ENCODE results near the gene NPBWR2. TPM values are rescaled to one million over a fixed set of nuclear protein-coding genes. Genes with fewer than 3 reads are reported as not detected.

NPBWR2 gene
- total RNA-seq, 1 donor from 2014 or later: not detected

DNA sequence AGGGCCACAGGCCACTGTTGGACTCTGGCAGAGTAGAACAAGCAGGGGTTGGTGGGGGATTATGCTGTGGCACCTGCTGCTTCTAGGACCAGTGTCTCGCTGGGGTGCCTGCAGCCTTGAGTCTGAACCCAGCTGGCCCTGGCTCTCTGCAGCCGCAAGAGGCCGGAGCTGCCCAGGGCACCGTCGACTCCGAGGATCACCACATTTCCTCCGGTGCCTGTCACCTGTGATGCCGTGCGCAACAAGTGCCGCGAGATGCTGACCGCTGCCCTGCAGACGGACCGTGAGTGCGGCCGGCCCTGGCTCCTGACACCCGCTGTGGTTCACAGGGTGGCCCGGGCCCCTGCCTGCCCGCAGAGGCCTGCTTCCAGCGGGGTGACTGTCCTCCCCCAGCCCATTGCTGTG is 38.2 kb downstream of the NPBWR2 start:
- no peak for DNase-seq (ENCODE audit: low spot score, unreplicated experiment)
- H3K9me3 Mint-ChIP-seq (ENCODE audit: low read depth): no peaks in the 10 kb centered on the region
- no peak overlapping the region for H3K4me3 Mint-ChIP-seq (ENCODE audit: low read depth)
- H3K4me1 Mint-ChIP-seq (ENCODE audit: low read depth): peaks cover 3% of the 10 kb centered on the region
- no peak overlapping the region for H3K27ac Mint-ChIP-seq
- H3K27me3 Mint-ChIP-seq: no peaks in the 10 kb centered on the region
- no peaks in the 10 kb centered on the region for H3K36me3 Mint-ChIP-seq (ENCODE audit: insufficient read depth)
- TF ChIP-seq, protein P1, sequence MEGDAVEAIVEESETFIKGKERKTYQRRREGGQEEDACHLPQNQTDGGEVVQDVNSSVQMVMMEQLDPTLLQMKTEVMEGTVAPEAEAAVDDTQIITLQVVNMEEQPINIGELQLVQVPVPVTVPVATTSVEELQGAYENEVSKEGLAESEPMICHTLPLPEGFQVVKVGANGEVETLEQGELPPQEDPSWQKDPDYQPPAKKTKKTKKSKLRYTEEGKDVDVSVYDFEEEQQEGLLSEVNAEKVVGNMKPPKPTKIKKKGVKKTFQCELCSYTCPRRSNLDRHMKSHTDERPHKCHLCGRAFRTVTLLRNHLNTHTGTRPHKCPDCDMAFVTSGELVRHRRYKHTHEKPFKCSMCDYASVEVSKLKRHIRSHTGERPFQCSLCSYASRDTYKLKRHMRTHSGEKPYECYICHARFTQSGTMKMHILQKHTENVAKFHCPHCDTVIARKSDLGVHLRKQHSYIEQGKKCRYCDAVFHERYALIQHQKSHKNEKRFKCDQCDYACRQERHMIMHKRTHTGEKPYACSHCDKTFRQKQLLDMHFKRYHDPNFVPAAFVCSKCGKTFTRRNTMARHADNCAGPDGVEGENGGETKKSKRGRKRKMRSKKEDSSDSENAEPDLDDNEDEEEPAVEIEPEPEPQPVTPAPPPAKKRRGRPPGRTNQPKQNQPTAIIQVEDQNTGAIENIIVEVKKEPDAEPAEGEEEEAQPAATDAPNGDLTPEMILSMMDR (IDR thresholded peaks at IDR 0.05; ENCODE audit: unreplicated experiment): no peak

DNA sequence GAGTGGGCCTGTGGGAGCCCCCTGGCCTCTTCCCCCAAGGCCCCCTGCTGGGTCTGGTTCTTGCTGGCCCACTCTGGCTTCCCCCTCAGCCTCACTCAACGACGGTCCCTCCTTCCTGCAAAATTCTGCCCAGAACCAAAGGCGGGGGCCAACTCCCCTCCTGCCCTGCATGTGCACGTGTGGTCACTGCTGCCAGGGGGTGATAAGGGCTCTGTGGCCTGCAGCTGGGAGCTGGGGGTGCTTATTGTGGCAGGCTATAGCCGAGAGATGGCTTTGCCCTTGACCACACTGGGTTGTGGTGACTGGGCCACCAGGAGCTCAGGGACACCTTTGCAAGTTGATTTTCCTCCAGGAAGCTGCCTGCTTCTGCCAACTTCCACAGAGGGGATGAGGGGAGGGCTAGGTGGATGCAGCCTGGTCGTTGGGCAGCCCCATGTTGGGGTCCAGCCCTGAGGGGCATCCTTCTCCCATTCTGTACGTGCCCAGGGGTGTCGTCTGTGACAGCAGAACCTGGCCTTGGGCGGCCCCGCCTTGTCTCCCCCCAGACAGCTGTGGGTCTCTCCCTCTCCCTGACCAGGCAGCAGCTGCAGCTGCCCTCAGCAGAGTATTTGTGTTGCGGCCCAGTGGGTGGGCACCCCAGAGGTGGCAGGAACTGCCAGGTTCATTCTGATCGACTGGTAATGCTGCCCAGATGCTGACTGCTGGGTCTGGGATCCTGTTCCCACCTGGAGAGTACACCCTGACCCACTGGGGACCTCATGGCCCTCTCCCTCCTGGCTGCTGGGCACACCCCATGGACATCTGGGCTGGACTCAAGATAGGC is 38.8 kb downstream of the NPBWR2 start:
- Mint-ChIP-seq H3K9me3 (ENCODE audit: low read depth) (no peaks in the 10 kb centered on the region), H3K4me1 (ENCODE audit: low read depth) (peaks cover 9% of the 10 kb centered on the region), H3K4me3 (ENCODE audit: low read depth) (no peak overlapping the region), H3K27me3 (no peaks in the 10 kb centered on the region), H3K27ac (no peak overlapping the region), H3K36me3 (ENCODE audit: insufficient read depth) (no peaks in the 10 kb centered on the region)
- no peak for DNase-seq (ENCODE audit: low spot score, unreplicated experiment)
- TF ChIP-seq, protein P1 (IDR thresholded peaks at IDR 0.05; ENCODE audit: unreplicated experiment): no peak

DNA sequence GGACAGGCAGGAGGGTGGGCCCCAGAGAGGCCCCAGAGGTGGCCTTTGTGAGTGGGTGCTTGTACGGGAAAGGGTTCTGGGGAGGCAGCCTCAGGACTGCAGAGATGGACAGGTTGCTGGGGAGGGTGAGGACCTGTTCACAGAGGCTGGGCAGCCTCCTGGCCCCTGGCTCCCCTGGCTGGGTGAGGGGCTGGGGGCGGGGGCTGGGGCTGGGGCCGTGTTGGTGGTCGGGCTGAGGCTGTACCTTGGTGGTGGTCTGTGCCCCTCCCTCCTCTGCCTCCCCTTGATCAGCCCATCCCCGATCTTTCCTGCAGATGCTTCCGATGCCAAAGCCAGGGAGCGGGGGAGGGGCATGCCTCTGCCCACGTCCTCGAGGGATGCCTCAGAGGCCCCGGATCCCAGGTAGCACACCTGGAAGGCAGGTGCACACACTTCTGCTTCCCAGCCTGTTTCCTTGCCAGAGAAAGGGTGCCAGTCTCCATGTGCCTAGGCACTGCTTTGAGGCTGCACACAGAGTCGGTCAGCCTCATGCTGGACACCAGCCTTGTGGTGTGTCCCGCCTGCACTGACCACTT is 39.5 kb downstream of the NPBWR2 start:
- Mint-ChIP-seq H3K36me3 (ENCODE audit: insufficient read depth) (no peaks in the 10 kb centered on the region), H3K4me1 (ENCODE audit: low read depth) (peaks cover 9% of the 10 kb centered on the region), H3K9me3 (ENCODE audit: low read depth) (no peaks in the 10 kb centered on the region), H3K27me3 (no peaks in the 10 kb centered on the region), H3K27ac (no peak overlapping the region), H3K4me3 (ENCODE audit: low read depth) (no peak overlapping the region)
- TF ChIP-seq, protein P1 (IDR thresholded peaks at IDR 0.05; ENCODE audit: unreplicated experiment): no peak
- no peak for DNase-seq (ENCODE audit: low spot score, unreplicated experiment)

DNA sequence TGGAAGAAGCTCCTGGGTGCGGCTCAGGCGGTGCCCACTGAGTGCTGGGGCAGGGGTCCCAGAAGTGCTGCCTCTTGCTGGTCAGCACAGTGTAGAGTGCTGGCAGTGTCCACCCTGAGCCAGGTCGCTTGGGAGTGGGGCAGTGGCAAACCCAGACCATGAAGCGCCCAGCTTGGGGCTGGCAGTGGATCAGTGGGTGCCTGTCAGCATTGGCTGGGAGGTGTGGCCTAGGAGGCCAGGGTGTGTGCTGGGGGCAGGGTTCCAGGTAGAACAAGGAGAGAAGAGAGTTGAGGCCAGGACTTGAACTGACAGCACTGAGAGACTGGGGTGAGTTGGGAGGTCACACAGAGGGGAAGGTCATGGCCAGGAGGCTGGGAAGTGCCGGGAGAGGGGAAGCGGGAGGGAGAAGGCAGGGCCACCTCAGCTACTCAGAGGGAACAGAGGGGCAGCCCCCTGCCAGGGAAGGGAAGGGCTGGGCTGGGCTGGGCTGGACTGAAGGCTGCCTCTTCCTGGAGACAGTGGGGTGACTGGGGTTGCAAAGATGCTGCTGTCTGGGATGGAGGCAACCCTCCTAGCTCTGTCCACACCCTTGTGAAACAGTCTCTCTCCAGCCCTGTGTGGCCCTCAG is 40.2 kb downstream of the NPBWR2 start:
- H3K27ac Mint-ChIP-seq: no peak overlapping the region
- no peak overlapping the region for H3K4me3 Mint-ChIP-seq (ENCODE audit: low read depth)
- TF ChIP-seq, protein P1 (IDR thresholded peaks at IDR 0.05; ENCODE audit: unreplicated experiment): no peak

DNA sequence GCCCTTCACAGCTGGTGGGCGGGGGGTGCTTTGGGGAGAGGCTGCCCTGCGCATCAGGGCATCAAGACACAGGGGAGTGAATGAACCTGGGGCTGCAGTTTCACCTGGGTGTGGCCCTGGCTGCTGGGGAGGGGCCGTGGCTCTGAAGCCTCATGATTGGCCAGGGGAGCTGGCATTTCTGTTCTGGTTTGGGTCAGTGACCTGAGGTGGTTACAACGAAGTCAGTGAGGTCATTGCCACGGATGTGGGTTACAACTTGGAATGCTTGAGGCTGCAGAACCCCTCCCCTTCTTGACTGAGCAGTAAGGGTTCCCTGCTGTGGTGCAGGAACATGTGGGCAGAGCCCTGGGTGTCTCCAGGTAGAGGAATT is 41.4 kb downstream of the NPBWR2 start:
- H3K4me1 Mint-ChIP-seq (ENCODE audit: low read depth): peaks cover 15% of the 10 kb centered on the region
- no peaks in the 10 kb centered on the region for H3K36me3 Mint-ChIP-seq (ENCODE audit: insufficient read depth)
- TF ChIP-seq, protein P1 (IDR thresholded peaks at IDR 0.05; ENCODE audit: unreplicated experiment): no peak
- no peaks in the 10 kb centered on the region for H3K27me3 Mint-ChIP-seq
- no peak overlapping the region for H3K27ac Mint-ChIP-seq
- no peak overlapping the region for H3K4me3 Mint-ChIP-seq (ENCODE audit: low read depth)
- DNase-seq (ENCODE audit: low spot score, unreplicated experiment): no peak
- no peaks in the 10 kb centered on the region for H3K9me3 Mint-ChIP-seq (ENCODE audit: low read depth)

More for the DNA sequence above, 40.2 kb downstream of the NPBWR2 start:
- Mint-ChIP-seq H3K9me3 (ENCODE audit: low read depth) (no peaks in the 10 kb centered on the region), H3K4me1 (ENCODE audit: low read depth) (peaks cover 13% of the 10 kb centered on the region), H3K36me3 (ENCODE audit: insufficient read depth) (no peaks in the 10 kb centered on the region), H3K27me3 (no peaks in the 10 kb centered on the region)
- DNase-seq (ENCODE audit: low spot score, unreplicated experiment): no peak

Measured in progenitor cell of endocrine pancreas (in vitro differentiated cells).